Activated gamma-delta T cell treated with anti-CD3 and anti-CD28 coated beads, Interleukin-2, amount 50 U/mL, for 16 hours (primary cell): ENCODE results near the gene C2CD2L.
A peak's percentile ranks its signal among the peaks of the same experiment; 100 is the strongest.
"Not testable (repeated sequence)": the region's sequence is repeated elsewhere in the genome, so short reads cannot be mapped to it uniquely, and the experiment has no call there.

Experiments used
- DNase-seq: peaks from one replicate; pipeline ENCODE4 v3.0.0-alpha.2; 2020; ENCODE audit warnings: low read depth

The C2CD2L gene

GRCh38 chr11:119106564-119107537, at the start of gene C2CD2L:
TSS of gene C2CD2L (plus strand) at chr11:119107344. CDS start at chr11:119107742, 398 bp downstream.
- peak; percentile 79 for DNase-seq

GRCh38 chr11:119059128-119059527, 48.0 kb upstream of the C2CD2L start:
- DNase-seq = not testable (repeated sequence)

- DNase-seq = no peak
These were observed 45.9 kb upstream of the C2CD2L start for GRCh38 chr11:119061256-119061655.

GRCh38 chr11:119062779-119063178, 44.4 kb upstream of the C2CD2L start:
- no peak for DNase-seq

GRCh38 chr11:119065369-119065768, 41.8 kb upstream of the C2CD2L start:
- DNase-seq = peak; percentile 6

- peak; percentile 97 for DNase-seq
These were observed 39.5 kb upstream of the C2CD2L start, which contains the start of gene VPS11 for GRCh38 chr11:119067371-119068222. TSS of gene VPS11 (plus strand) at chr11:119067818. CDS start at chr11:119067824, 6 bp downstream.

- no peak for DNase-seq
These were observed 29.3 kb upstream of the C2CD2L start for GRCh38 chr11:119077839-119078238.

GRCh38 chr11:119078675-119079420, 28.3 kb upstream of the C2CD2L start:
- no peak for DNase-seq

GRCh38 chr11:119081682-119082260, 25.4 kb upstream of the C2CD2L start:
- DNase-seq = no peak

- DNase-seq = peak; percentile 86
These were observed 22.3 kb upstream of the C2CD2L start, which contains the start of gene HMBS for GRCh38 chr11:119084663-119085436. TSS of gene HMBS (plus strand) at chr11:119084881. CDS start at chr11:119085034, 153 bp downstream.

- DNase-seq = peak; percentile 9
These were observed 21.7 kb upstream of the C2CD2L start for GRCh38 chr11:119085437-119085847.

GRCh38 chr11:119087123-119087522, 20.0 kb upstream of the C2CD2L start:
- DNase-seq = no peak

- DNase-seq = no peak
These were observed 19.4 kb upstream of the C2CD2L start for GRCh38 chr11:119087747-119088241.

GRCh38 chr11:119088406-119088805, 18.7 kb upstream of the C2CD2L start:
- no peak for DNase-seq

GRCh38 chr11:119089319-119089718, 17.8 kb upstream of the C2CD2L start:
- no peak for DNase-seq

GRCh38 chr11:119091178-119091577, 16.0 kb upstream of the C2CD2L start:
- no peak for DNase-seq

- DNase-seq = no peak
These were observed 14.9 kb upstream of the C2CD2L start for GRCh38 chr11:119091966-119092879.

GRCh38 chr11:119092880-119093842, 14.0 kb upstream of the C2CD2L start:
- DNase-seq = no peak
